H9 (cell line): ENCODE results near the gene SLC29A2. TPM values are rescaled to one million over a fixed set of nuclear protein-coding genes. Genes with fewer than 3 reads are reported as not detected.

Experiments
- DNase-seq: peaks from one replicate; pipeline ENCODE4 v3.0.0-alpha.2; 2017
- H2AFZ ChIP-seq: one replicate; pipeline ENCODE4 v1.6.1; 2013; ENCODE audit warnings: mild to moderate bottlenecking, low read length, control low read depth, moderate library complexity
- H2AK5ac ChIP-seq: 2 replicates; pipeline ENCODE4 v1.6.1; 2013; ENCODE audit warnings: low read length, control low read depth, mixed read lengths; ENCODE audit not compliant: insufficient read length
- H2BK120ac ChIP-seq: one replicate; pipeline ENCODE4 v1.6.1; 2013; ENCODE audit warnings: low read depth, mild to moderate bottlenecking, low read length, control low read depth, inconsistent platforms; ENCODE audit not compliant: poor library complexity, severe bottlenecking
- H2BK12ac ChIP-seq: 2 replicates; pipeline ENCODE4 v1.6.1; 2013; ENCODE audit warnings: low read length, control low read depth, mixed read lengths, low read depth; ENCODE audit not compliant: insufficient read length
- H2BK15ac ChIP-seq: 2 replicates; pipeline ENCODE4 v1.6.1; 2013; ENCODE audit warnings: low read depth, low read length, control low read depth
- H2BK20ac ChIP-seq: one replicate; pipeline ENCODE4 v1.6.1; 2013; ENCODE audit warnings: low read depth, mild to moderate bottlenecking, low read length, control low read depth, inconsistent platforms; ENCODE audit not compliant: poor library complexity, severe bottlenecking
- H2BK5ac ChIP-seq: 2 replicates; pipeline ENCODE4 v1.6.1; 2013; ENCODE audit warnings: low read length, control low read depth, mixed read lengths; ENCODE audit not compliant: insufficient read length
- H3K14ac ChIP-seq: 2 replicates; pipeline ENCODE4 v1.6.1; 2013; ENCODE audit warnings: low read length, control low read depth; ENCODE audit not compliant: insufficient read depth
- H3K18ac ChIP-seq: 2 replicates; pipeline ENCODE4 v1.6.1; 2013; ENCODE audit warnings: low read depth, mild to moderate bottlenecking, mixed read lengths, low read length, control low read depth; ENCODE audit not compliant: insufficient read length
- H3K23ac ChIP-seq: 2 replicates; pipeline ENCODE4 v1.6.1; 2013; ENCODE audit warnings: low read length, control low read depth, mixed read lengths, low read depth; ENCODE audit not compliant: insufficient read length
- H3K23me2 ChIP-seq: 2 replicates; pipeline ENCODE4 v1.6.1; 2013; ENCODE audit warnings: low read depth, mild to moderate bottlenecking, mixed read lengths, low read length, control low read depth; ENCODE audit not compliant: insufficient read length, poor library complexity, severe bottlenecking
- H3K27ac ChIP-seq: 2 replicates; pipeline ENCODE4 v1.5.1; 2013; ENCODE audit warnings: low read length, control low read depth, mixed read lengths, low read depth; ENCODE audit not compliant: insufficient read length
- H3K27me3 ChIP-seq: 2 replicates; pipeline ENCODE4 v1.6.1; 2013; ENCODE audit warnings: low read length, control low read depth, inconsistent platforms; ENCODE audit not compliant: insufficient read depth
- H3K4ac ChIP-seq: 2 replicates; pipeline ENCODE4 v1.6.1; 2013; ENCODE audit warnings: low read depth, mild to moderate bottlenecking, control low read depth, inconsistent platforms, low read length, moderate library complexity
- H3K4me1 ChIP-seq: 2 replicates; pipeline ENCODE4 v1.6.1; 2013; ENCODE audit warnings: low read length, control low read depth, inconsistent platforms; ENCODE audit not compliant: insufficient read depth
- H3K4me2 ChIP-seq: 2 replicates; pipeline ENCODE4 v1.6.1; 2013; ENCODE audit warnings: low read length, control low read depth, mixed read lengths; ENCODE audit not compliant: insufficient read length, insufficient read depth
- H3K56ac ChIP-seq: 2 replicates; pipeline ENCODE4 v1.6.1; 2013; ENCODE audit warnings: low read depth, mild to moderate bottlenecking, mixed read lengths, low read length, control low read depth; ENCODE audit not compliant: insufficient read length
- H3K79me1 ChIP-seq: 2 replicates; pipeline ENCODE4 v1.6.1; 2013; ENCODE audit warnings: low read depth, mild to moderate bottlenecking, moderate library complexity, low read length, control low read depth, inconsistent platforms; ENCODE audit not compliant: insufficient read depth, poor library complexity, severe bottlenecking
- H3K79me2 ChIP-seq: 2 replicates; pipeline ENCODE4 v1.6.1; 2013; ENCODE audit warnings: low read length, control low read depth, inconsistent platforms; ENCODE audit not compliant: insufficient read depth
- H3K9ac ChIP-seq: 2 replicates; pipeline ENCODE4 v1.6.1; 2013; ENCODE audit warnings: low read length, control low read depth, mixed read lengths; ENCODE audit not compliant: insufficient read length; ENCODE audit errors: extremely low read depth
- H3K9me3 ChIP-seq: one replicate; pipeline ENCODE4 v1.6.1; 2013; ENCODE audit warnings: low read depth, low read length, inconsistent platforms; ENCODE audit not compliant: control insufficient read depth
- H3T11ph ChIP-seq: one replicate; pipeline ENCODE4 v1.6.1; 2013; ENCODE audit warnings: mild to moderate bottlenecking, low read length, control low read depth, inconsistent platforms
- H4K20me1 ChIP-seq: one replicate; pipeline ENCODE4 v1.6.1; 2013; ENCODE audit not compliant: control insufficient read depth, insufficient read length, insufficient read depth
- H4K5ac ChIP-seq: 2 replicates; pipeline ENCODE4 v1.6.1; 2013; ENCODE audit warnings: low read depth, mild to moderate bottlenecking, mixed read lengths, low read length, control low read depth; ENCODE audit not compliant: insufficient read length
- H4K8ac ChIP-seq: replicated peaks from 2 replicates; pipeline ENCODE4 v1.6.1; 2013; ENCODE audit warnings: low read length, control low read depth, mixed read lengths, low read depth; ENCODE audit not compliant: insufficient read length
- H4K91ac ChIP-seq: 2 replicates; pipeline ENCODE4 v1.6.1; 2013; ENCODE audit warnings: low read depth, mild to moderate bottlenecking, moderate library complexity, mixed read lengths, low read length, control low read depth; ENCODE audit not compliant: insufficient read length
- H3K27ac Mint-ChIP-seq, 3 experiments: 2 replicates in 2 of 3; 3 replicates in 1 of 3; pipeline ENCODE4 v1.8.0; 2020 to 2021; ENCODE audit warnings: mixed read lengths in 3 of 3, mild to moderate bottlenecking in 1 of 3, moderate library complexity in 1 of 3
- H3K27me3 Mint-ChIP-seq: 2 replicates; pipeline ENCODE4 v1.8.0; 2021; ENCODE audit warnings: low read depth, mild to moderate bottlenecking, moderate library complexity, mixed read lengths
- H3K36me3 Mint-ChIP-seq, 3 experiments: 2 replicates in 2 of 3; 3 replicates in 1 of 3; pipeline ENCODE4 v1.8.0; 2020 to 2021; ENCODE audit warnings: low read depth in 3 of 3, mixed read lengths in 3 of 3; ENCODE audit not compliant: insufficient read depth in 1 of 3
- H3K4me1 Mint-ChIP-seq, 2 experiments: 2 replicates each; pipeline ENCODE4 v1.8.0; 2020; ENCODE audit warnings: mixed read lengths in 2 of 2
- H3K4me3 Mint-ChIP-seq, 2 experiments: 2 replicates in 1 of 2; 3 replicates in 1 of 2; pipeline ENCODE4 v1.8.0; 2020 to 2021; ENCODE audit warnings: mild to moderate bottlenecking in 2 of 2, mixed read lengths in 2 of 2, moderate library complexity in 1 of 2
- H3K9me3 Mint-ChIP-seq, 2 experiments: 2 replicates in 1 of 2; 3 replicates in 1 of 2; pipeline ENCODE4 v1.8.0; 2020; ENCODE audit warnings: mild to moderate bottlenecking in 2 of 2, mixed read lengths in 2 of 2, moderate library complexity in 1 of 2
- CTCF ChIP-seq: fragments of 200-600 bp; sonication (generic); conservative IDR thresholded peaks from 3 replicates; pipeline ENCODE4 v1.8.0; 2021; ENCODE audit warnings: antibody characterized with exemption, mild to moderate bottlenecking
- WGBS: extraction: QIAGEN DNeasy Blood & Tissue Kit; methylation state at CpG from one replicate; pipeline ENCODE4 v1.1.7; 2013; ENCODE audit warnings: missing lambda C conversion rate, low lambda C conversion rate, mixed read lengths; ENCODE audit not compliant: insufficient read length; ENCODE audit errors: extremely low coverage; 5-methylcytosine and 5-hydroxymethylcytosine counted together
- total RNA-seq: library from RNA; stranded (reverse); gene quantifications from 2 replicates; pipeline ENCODE4 v1.2.1, GENCODE V29; 2021

SLC29A2 gene
- total RNA-seq, 1 experiment from 2014 or later, result 29.8 TPM

- Histone ChIP-seq H3K56ac (no peak overlapping the region), H3K9me3 (no peaks in the 10 kb centered on the region), H4K20me1 (no peaks in the 10 kb centered on the region), H3K27ac (no peak overlapping the region), H3K79me2 (no peaks in the 10 kb centered on the region), H3K4ac (no peak overlapping the region), H3K9ac (no peak overlapping the region), H3T11ph (no peak overlapping the region), H2AFZ (no peak overlapping the region), H4K5ac (no peak overlapping the region), H2BK12ac (no peak overlapping the region), H3K79me1 (no peaks in the 10 kb centered on the region), H3K23ac (no peak overlapping the region), H3K14ac (no peak overlapping the region), H2BK20ac (no peak overlapping the region), H2BK120ac (no peak overlapping the region), H2AK5ac (no peak overlapping the region), H2BK15ac (no peak overlapping the region), H3K4me2 (no peak overlapping the region), H3K23me2 (peaks cover 18% of the 10 kb centered on the region), H3K4me1 (peaks cover 15% of the 10 kb centered on the region), H4K91ac (no peak overlapping the region), H2BK5ac (no peak overlapping the region), H3K18ac (no peak overlapping the region), H4K8ac (no peak overlapping the region), H3K27me3 (peaks cover 19% of the 10 kb centered on the region; the same call in 1 of the 2 replicates)
- Mint-ChIP-seq H3K4me1 (peaks cover 58% of the 10 kb centered on the region in 2 experiments), H3K9me3 (no peaks in the 10 kb centered on the region; a peak in 1 of 5 replicates), H3K4me3 (peak overlapping the region in 1 of 2 experiments; percentile 74; a peak in 3 of 5 replicates), H3K36me3 (peaks cover 0 to 2% (median 1%) of the 10 kb centered on the region in 3 experiments; a peak in 3 of 7 replicates), H3K27me3 (peaks cover 36% of the 10 kb centered on the region), H3K27ac (no peak overlapping the region)
- no peak for DNase-seq
- WGBS, result no CpG with 5 or more reads among the region's 3 CpGs
- no peak for TF ChIP-seq CTCF
Measured at GRCh38 chr11:66418986-66419308, 47.4 kb upstream of the SLC29A2 start.
